SKM-1 treated with dmso at 0.1 percent for 144 hours (cell line): ENCODE data around the gene TOB1.
"Not testable (repeated sequence)": the region's sequence is repeated elsewhere in the genome, so short reads cannot be mapped to it uniquely, and the experiment has no call there.

Experiments used
- DNase-seq: peaks from one replicate; lab custom pipeline; 2025; ENCODE audit not compliant: unreplicated experiment; lab: John Stamatoyannopoulos, UW

The TOB1 gene

DNA sequence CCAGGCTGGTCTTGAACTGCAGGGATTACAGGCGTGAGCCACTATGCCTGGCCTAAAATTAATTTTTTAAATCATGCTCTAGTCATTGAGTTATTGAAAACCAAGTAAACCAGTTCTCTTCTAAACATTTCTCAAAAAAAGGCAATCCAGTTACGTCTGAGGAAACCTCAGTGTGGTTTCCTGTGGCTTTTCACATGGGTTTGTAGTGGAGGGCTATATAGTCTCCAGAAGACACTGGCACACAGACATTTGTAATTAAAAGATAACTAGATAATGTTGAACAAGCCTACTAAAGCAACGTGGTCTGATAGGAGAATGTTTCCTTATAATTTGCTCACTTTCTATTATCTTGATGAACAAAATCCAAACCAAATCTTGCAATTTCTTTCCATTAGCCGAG is 5.2 kb upstream of the TOB1 start:
- no peak for DNase-seq

DNA sequence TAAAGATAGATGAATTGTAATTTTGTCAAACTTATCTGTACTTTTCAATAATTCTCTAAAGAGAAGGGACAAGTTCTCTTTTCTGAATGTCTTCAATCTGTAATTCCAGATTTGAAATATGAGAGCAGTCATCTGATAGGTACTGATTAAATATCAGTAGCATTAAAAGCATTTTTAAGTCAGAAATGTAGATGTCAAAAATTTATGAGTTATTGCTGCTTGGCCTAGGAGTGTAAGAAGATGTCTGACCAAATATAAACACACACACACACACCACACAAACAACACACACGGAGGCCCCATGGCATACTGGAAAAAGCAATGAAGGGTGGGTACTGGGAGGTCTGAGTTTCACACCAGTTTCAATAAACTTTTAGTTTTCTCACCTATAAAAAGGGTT is 2.4 kb upstream of the TOB1 start:
- DNase-seq, result no peak

DNA sequence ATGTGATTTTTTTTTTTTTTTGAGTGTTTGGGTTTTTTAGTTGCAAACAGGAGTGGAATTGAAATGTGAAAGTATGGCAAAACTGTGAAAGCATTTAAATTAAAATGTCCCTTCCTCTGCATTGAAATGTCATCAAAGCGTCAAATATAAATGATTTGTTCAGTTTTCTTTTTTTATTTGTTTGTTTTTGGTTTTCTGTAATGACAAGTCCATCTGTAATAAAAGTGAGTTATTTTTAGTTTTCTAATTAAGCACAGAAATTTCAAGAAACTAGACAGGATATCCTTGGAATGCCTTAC is 1.9 kb upstream of the TOB1 start:
- DNase-seq, result no peak

DNA sequence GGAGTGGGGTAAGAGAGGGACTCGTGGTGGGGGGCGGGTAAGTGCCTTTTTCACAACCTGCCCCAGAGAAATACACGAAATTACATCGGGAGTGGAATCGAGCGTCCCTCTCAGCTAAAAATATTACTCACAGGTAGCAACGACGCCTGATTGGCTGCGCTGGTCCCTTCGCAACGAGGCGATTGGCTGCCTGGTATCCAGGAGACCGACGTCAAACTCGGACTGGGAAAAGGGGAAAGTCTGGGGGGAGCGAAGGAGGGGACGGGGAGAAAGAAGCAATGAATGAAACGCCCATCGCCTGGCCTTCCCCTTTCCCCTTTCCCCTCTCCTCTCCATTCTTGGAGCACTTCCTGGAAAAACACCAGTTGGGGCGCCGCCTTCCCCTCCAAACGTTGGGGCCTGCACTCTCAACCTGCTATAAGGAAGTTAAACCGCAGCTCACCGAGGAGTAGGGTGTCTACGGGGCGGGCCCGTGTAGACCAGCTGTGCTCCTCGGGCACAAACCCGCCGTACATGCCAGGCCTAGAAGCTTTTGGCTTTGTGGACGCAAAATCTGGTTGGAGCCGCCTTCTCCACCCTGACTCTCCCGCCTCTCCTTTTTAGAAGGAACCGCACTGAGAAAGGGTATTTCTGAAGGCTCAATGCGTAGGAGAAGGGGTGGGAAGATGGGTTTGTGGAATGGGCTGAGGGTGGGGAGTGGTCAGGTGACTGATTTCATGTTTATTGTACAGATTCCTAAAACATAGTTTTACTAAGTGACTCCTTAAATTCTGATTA is 1.4 kb upstream of the TOB1 start:
- peak; percentile 95 for DNase-seq

DNA sequence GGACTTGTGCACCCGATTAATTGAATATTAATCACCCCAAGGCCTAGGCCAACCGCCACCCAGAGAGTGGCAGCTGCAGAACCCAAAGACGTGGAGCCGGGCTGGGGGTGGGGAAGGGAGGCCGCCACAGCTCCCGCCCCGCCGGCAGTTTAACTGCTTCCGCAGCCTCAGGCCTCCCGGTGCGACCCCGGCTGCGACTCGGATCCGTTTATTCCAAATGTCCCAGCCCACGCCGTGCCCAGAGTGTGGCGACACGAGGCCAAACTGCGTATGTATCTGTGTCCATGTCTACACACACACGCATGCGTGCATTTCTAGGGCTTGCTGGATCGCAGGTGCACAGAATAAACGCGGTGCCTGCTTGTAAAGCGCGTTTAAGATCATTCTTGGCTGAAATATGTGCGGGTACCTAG is 802 bp upstream of the TOB1 start:
- no peak for DNase-seq

DNA sequence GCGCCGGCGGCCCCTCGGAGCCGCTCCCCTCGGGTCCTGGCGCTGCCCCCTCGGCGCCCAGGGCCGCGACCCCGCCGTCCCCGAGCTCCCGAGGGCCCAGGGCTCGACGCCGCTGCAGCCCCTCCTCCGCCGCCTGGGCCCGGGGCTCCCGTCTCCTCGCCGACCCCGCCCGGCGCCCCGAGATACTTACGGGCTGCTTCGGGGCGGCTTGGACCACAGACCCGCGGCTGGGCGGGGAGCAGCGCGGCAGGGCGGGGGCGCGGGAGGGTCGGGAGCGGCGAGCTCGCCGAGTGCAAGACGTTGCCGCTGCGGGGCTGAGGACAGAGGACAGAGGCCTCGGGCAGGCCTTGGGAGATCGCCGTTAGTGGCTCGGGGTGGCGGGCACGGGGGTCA is 290 bp downstream of the TOB1 start:
- DNase-seq, result no peak

DNA sequence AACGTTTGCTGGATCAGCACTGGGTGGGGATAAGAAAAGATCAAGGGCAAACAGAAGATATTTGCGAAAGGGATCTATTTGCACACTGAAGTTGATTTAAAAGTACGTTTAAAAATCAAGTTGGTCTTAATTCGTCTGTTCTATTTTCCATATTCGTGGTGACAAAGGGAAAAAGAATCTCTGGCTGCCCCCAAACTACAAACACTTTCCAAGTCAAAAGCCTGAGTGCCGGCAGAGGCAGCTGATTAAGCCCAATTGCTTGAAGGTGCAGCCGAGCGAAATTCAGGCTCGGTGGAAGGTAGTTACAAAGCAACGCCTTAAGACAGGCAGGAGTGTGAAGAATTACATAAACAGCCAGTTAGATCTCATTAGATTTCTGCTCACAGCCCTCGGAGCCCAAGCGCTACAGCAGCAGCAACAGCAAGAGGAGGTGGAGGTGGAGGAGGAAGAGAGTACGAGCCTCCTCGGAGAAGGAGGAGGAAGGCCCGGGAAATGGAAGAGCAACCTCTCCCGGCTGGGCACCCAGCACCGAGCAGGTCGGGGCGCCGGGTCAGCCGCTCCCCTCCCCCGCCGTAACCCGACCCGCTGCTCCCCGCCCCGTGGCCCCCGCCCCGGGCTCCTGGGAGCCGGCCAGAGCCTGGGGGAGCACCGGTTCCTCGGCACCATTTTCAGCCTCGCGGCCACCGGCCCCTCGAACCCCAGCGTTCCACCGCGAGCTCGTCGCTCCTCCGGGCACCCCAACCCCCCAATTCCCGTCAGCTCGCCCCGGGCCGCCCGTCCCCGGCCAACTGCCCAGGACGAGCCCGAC is 890 bp downstream of the TOB1 start:
- peak; percentile 44 for DNase-seq

DNA sequence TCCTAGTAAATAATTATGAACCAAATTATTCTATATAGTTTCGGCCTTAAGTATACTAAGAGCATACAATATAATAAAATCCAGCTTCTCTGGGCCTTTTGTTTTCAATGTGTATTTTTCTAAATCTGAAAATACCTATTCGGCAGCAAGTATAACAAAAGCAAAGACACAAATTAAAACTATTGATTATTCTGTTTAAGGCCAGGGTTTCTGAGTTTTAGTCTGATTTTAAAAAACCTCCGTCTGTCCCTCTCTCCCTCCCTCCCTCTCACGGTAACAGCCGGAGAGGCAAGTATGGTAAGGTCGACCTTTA is 1.5 kb downstream of the TOB1 start:
- no peak for DNase-seq

DNA sequence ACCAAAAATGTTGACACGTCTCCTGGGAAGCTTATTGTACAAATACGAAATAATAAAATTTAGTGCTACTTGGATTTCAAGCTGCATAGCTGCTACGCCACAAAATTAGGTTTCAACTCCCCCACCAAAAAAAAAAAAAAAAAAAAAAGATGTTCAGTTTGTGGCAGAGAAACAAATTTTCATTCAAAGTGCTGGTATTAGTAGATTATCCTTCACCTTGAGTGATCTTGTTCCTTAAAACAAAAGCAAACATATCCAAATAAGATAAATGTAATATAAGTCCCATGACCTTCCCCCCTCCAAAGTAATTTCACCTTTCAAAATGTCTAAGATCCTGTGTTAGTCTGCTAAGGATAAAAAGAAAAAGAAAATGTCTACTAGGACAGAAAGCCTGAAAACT is 2.2 kb downstream of the TOB1 start:
- DNase-seq, result no peak

DNA sequence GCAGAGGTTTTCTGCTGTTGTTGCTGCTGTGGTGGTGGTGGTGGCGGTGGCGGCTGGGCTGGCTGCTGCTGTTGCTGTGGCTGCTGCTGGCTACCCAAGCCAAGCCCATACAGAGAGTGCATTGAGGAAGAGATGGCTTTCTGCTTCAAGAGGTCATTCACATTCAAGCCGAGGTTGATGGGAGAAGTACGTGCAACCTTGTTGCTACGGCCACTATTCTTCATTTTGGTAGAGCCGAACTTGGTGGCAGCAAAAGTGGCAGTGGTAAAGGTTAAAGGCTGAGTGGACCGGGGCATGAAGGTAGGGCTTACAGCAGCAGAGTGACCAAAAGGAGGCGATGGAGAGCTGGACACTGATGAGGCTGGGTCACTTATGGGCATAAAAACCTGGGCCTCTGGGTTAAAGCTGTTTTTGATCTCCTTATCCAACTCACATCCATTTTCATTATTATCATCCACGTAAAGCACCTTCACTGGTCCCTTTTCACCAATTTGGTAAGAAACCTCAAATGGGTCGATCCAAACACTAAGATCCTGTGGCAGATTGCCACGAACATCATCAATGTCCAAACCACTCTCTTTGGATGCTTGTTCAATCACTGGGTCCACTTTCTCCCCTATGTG is 2.8 kb downstream of the TOB1 start:
- no peak for DNase-seq

DNA sequence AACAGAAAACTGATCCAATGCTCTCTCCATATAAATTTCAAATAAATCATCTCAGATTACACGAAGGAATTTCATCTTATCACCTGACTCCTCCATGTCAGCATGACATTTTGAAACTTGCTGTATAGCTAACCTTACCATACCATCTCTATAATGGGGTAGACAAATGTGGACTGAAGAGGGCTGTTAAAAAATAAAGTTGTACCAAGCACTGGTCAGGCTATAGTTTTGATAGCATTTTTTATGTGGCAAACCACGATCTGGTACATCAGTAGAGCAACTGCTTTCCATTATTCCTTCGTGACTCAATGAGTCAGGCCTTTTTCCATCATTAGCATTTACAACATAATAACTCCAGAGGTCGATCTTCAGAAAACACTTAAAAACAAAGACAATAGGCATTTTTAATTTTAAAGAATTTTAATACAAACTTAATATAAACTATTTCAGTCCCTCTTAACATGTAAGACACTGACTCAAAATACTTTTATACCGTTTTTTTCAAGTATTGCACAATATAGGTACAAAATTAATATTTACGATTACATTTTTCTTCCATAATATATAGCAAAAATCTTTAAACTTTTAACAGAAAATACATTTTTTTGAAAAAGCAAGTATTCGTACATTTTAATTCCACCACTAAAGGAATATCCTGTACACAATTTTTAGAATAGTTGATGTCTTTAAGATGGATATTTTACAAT is 4.2 kb downstream of the TOB1 start:
- no peak for DNase-seq

DNA sequence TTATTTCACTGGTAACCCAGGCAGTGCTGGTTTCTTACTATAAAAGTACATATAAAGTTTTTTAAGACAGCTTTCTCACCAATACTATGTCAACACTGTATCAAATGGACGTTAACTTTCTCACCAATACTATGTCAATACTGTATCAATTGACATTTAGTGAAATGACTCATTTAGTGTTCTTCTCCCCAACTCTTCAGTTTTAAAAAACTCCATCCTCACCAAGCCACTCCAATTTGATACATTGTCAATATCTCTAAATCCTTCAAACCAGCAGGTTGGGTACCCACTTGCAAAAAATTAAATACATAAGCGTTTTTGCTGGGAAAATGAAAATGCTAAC is 4.8 kb downstream of the TOB1 start:
- DNase-seq, result no peak

DNA sequence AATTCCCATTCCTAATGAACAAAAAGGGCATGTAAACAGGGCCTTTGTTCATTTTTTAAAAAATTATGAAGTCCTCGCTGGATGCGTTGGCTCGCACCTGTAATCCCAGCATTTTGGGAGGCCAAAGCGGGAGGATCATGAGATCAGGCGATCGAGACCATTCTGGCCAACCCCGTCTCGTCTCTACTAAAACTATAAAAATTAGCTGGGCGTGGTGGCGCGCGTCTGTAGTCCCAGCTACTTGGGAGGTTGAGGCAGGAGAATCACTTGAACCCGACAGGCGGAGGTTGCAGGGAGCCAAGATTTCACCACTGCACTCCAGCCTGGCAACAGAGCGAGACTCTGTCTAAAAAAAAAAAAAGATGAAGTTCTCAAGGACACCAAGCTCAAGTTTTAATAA is 6.4 kb downstream of the TOB1 start:
- DNase-seq, result not testable (repeated sequence)

DNA sequence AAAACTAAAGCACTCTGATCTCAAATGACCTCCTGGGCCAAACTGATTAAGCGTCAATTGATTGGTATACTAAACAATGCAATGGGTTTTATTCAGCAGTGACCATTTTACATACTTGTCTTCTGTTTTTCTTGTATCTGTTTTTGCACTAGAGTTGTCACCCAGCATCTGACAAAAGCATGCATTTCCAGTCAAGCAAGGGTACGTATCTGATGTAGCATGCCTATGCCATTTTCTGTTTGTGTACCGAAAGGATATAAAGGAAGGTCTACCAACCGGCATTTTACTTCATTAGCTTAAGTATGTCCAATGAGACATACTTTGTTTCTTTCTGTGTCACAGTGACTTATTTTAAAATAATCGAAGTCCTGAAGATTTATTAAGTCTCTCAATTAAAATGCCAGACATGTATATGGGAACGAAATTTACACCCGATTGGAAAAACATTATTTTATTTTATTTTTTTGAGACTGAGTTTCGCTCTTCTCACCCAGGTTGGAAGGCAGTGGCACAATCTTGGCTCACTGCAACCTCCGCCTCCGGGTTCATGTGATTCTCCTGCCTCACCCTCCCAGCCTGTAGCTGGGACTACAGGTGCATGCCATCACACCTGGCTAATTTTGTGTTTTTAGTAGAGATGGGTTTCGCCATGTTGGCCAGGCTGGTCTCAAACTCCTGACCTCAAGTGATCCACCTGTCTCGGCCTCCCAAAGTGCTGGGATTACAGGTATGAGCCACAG is 7.5 kb downstream of the TOB1 start:
- DNase-seq, result no peak

DNA sequence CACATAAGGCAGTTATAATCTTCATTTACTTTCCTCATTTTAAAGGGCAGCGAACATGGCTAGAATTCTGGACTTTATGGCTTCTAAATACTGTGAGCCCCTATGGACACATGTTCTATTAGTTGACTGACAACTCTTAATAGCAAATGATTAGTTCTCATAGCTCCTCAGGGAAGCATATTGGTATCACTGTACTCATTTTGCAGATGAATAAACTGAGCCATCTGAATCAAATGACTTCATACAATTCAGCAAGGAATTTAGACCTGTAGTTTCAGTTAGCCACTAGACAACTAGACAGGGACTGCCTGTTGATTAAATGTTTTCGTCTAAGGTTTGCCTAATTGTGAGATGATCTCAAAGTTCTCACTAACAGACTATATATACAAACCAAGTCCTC is 9.7 kb downstream of the TOB1 start:
- DNase-seq, result no peak

DNA sequence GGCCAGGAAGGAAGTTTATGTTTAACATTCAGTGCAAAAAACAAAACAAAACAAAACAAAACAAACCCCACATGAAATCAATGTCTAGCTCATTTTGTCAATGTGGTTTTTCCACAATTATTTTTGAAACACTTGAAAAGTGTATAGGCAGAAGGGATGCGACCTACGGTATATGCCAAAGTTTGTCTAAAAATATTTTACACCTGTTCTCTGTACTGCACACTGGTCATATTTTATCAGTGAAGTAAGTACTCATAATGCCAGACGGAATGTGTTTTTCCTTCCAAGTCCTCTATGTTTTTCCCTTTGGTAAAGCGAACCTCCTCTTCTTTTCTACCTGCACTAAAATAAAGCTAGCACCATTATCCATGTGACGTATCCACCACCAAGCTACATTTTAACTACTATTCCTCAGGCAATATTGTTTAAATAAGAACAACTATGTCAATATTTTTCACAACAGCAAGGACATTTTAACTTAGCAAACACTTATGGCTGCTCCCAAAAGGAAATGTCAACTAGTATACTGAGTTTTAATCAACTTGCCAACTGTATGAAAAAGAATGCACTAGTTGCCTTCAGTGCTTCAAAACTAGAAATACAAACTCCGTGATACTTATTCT is 10.3 kb downstream of the TOB1 start:
- no peak for DNase-seq

DNA sequence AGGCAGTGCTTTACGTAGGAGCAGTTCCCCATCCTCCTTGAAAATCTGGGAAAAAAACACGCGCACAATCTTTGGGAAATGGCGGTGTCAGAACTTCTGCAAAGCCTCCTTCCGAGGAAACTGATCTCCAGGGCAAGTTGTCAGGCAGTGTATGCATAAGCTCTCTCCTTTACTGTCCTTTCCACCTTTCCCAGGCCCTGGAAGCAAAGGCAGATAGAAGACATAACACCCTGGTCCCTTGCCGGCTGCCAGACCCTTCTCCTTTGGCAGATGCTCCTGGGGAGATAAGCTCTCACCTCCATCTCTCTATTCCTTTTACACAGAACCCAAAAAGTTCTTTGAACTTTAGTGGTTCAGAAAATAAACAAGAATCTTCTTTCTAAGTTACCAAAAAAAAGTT is 12.4 kb downstream of the TOB1 start:
- DNase-seq, result no peak

DNA sequence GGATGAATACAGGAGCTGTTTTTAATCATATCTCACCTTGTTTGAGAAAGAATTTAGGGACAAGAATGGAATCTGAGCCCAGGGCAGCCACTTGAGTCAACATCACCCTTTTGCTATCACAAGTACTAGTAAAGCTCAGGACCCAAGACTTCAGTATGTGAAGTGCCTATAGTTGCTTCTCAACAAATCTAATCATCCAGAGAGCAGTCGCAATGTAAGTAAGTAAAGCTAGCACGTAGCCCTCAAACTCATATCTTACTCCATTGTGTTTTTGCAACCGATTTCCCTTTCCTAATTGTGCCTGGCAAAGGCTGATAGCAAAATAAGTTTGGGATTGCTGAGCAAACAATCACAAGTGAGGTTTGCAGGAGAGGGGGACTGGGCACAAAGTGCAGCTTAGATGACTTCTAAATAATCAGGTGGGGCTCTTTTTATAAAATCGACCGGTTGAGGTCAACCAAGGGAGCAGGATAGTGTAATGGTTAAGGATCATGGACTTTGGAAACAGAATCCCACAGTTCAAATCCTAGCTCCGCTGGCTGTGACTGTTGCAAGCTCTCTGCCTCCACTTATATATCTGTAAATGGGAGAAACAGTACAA is 13.0 kb downstream of the TOB1 start:
- DNase-seq, result no peak

DNA sequence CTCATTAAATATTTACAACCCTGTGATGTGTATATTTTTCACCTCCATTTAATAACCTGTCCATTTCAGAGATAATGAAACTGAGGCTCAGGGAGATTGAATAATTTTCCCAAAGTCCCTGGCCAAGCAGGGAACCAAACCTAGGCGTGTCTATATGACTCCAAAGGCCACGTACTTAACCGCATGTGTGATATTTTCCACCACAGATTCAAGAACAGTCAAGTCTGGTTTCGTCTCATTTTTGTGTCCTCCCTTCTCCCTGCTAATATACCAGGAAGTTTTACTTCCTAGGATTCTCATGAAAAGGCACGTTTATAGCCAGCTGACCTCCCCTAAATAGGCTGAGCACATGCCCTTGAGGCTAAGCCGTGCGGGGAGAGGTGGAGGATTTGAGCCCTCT is 15.5 kb downstream of the TOB1 start:
- no peak for DNase-seq

DNA sequence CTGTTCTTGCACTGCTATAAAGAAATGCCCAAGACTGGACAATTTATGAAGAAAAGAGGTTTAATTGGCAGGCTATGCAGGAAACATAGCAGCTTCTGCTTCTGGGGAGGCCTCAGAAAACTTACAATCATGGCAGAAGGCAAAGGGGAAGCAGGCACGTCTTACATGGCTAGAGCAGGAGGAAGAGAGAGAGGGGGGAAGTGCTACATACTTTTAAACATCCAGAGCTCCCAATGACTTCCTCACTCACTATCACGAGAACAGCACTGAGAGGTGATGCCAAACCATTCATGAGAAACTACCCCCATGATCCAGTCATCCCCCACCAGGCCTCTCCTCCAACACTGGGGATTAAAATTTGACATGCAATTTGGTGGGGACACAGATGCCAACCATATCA is 17.4 kb downstream of the TOB1 start:
- DNase-seq, result peak; percentile 33

DNA sequence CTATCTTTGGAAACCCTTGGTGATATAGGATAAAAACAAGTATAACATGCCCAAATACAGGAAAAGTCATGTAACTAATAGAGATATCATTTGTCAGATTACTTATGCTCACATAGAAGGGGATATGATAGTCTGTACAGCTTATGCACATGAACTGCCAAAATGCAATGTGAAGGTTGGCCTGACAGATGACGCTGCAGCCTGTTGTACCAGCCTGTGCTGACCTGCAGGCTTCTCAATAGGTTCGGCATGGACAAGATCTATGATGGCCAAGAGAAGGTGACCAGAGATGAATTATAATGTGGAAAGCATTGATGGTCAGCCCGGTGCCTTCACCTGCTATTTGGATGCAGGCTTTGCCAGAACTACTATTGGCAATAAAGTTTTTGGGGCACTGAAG is 18.1 kb downstream of the TOB1 start:
- DNase-seq, result no peak
